GM12878 (cell line): ENCODE results near the gene SPDYC. TPM values are rescaled to one million over a fixed set of nuclear protein-coding genes. Genes with fewer than 3 reads are reported as not detected.

Experiments used
- ATAC-seq: fragments of 200-7000 bp; cut with Tn5 transposase; 3 replicates; pipeline ENCODE4 v1.9.1; 2020; ENCODE audit warnings: mild to moderate bottlenecking, moderate library complexity
- BruUV-seq: library from RNA; stranded (reverse); fragments of 400-500 nt; replicated peaks from 2 replicates; lab custom pipeline; 2021; lab: Mats Ljungman, UMichigan
- CTCF ChIA-PET: fragments of 300-600 bp; sonication (Branson Sonifier 250); formaldehyde crosslinking; extraction: SDS; loops from one replicate; lab custom pipeline; 2021; ENCODE audit warnings: inconsistent platforms; lab: Yijun Ruan, JAX
- POLR2A ChIA-PET: fragments of 350-600 bp; formaldehyde crosslinking; extraction: SDS; loops from one replicate; lab custom pipeline; 2021; ENCODE audit warnings: inconsistent platforms; lab: Charles Lee
- RAD21 ChIA-PET: fragments of 300-600 bp; sonication (Branson Sonifier 250); formaldehyde crosslinking; loops from one replicate; lab custom pipeline; 2023; ENCODE audit warnings: antibody characterized with exemption; ENCODE audit not compliant: unreplicated experiment; lab: Charles Lee
- SMC1A ChIA-PET: fragments of 300-600 bp; sonication (Branson Sonifier 250); formaldehyde crosslinking; loops from one replicate; lab custom pipeline; 2023; ENCODE audit not compliant: unreplicated experiment, uncharacterized antibody; lab: Charles Lee
- DNase-seq: peaks from one replicate; pipeline ENCODE4 v3.0.0-alpha.2; 2011; ENCODE audit warnings: low read depth, low spot score
- FAIRE-seq: peaks from 3 replicates; lab custom pipeline; 2011; peaks lifted over from hg19 to GRCh38; lab: Jason Lieb, UNC
- H2AFZ ChIP-seq: 2 replicates; pipeline ENCODE4 v1.6.0; 2011; ENCODE audit warnings: low read depth, low read length, control low read depth; ENCODE audit not compliant: control insufficient read depth
- H3K27ac ChIP-seq: 2 replicates; pipeline ENCODE4 v1.5.1; 2011; ENCODE audit warnings: control low read depth; ENCODE audit not compliant: control insufficient read depth, insufficient read depth
- H3K27me3 ChIP-seq, 2 experiments: replicated peaks in 1 of 2; 2 replicates each; pipeline versions ENCODE4 v1.6.0 to v1.6.1; 2011; ENCODE audit warnings: low read length in 1 of 2; ENCODE audit not compliant: control insufficient read depth in 2 of 2, insufficient read depth in 2 of 2
- H3K36me3 ChIP-seq, 2 experiments: 2 replicates each; pipeline ENCODE4 v1.5.1; 2011; ENCODE audit warnings: low read length in 1 of 2; ENCODE audit not compliant: control insufficient read depth in 2 of 2, insufficient read depth in 2 of 2
- H3K4me1 ChIP-seq: 2 replicates; pipeline ENCODE4 v1.6.1; 2011; ENCODE audit warnings: mild to moderate bottlenecking, low read length, moderate library complexity, mixed read lengths; ENCODE audit not compliant: control insufficient read depth, insufficient read depth
- H3K4me2 ChIP-seq: 2 replicates; pipeline ENCODE4 v1.6.0; 2011; ENCODE audit warnings: control low read depth; ENCODE audit not compliant: control insufficient read depth, insufficient read depth
- H3K4me3 ChIP-seq: fragments of 200-600 bp; sonication (generic); 2 replicates; pipeline ENCODE4 v1.5.1; 2016
- H3K79me2 ChIP-seq: 2 replicates; pipeline ENCODE4 v1.6.0; 2011; ENCODE audit warnings: low read length; ENCODE audit not compliant: control insufficient read depth, insufficient read depth
- H3K9ac ChIP-seq: 2 replicates; pipeline ENCODE4 v1.8.0; 2011; ENCODE audit warnings: low read length, control low read depth, mixed read lengths; ENCODE audit not compliant: control insufficient read depth, insufficient read depth
- H3K9me3 ChIP-seq: replicated peaks from 3 replicates; pipeline ENCODE4 v1.5.1; 2011; ENCODE audit warnings: mild to moderate bottlenecking, low read length; ENCODE audit not compliant: control insufficient read depth, insufficient read depth
- H4K20me1 ChIP-seq: 2 replicates; pipeline ENCODE4 v1.6.0; 2011; ENCODE audit not compliant: control insufficient read depth, insufficient read depth
- CTCF ChIP-seq, 3 experiments: IDR thresholded peaks in 2 of 3; conservative IDR thresholded peaks in 1 of 3; 2 replicates each; pipeline ENCODE4 v1.5.1; 2011; ENCODE audit warnings: low read depth in 3 of 3, low read length in 3 of 3, mild to moderate bottlenecking in 3 of 3, control low read depth in 2 of 3, moderate library complexity in 2 of 3, inconsistent platforms in 1 of 3, mixed read lengths in 1 of 3; ENCODE audit not compliant: control insufficient read depth in 2 of 3, insufficient read depth in 1 of 3; ENCODE audit errors: extremely low read depth in 1 of 3
- EGR1 ChIP-seq, 2 experiments: IDR thresholded peaks; 1 replicate in 1 of 2; 2 replicates in 1 of 2; pipeline ENCODE4 v1.6.1; 2011 to 2012; ENCODE audit warnings: low read depth in 2 of 2, low read length in 2 of 2, borderline replicate concordance in 1 of 2, mild to moderate bottlenecking in 1 of 2, moderate library complexity in 1 of 2
- HCFC1 ChIP-seq: fragments of 150-350 bp; IDR thresholded peaks from 2 replicates; pipeline ENCODE4 v1.6.1; 2014; ENCODE audit warnings: low read length
- MAX ChIP-seq: IDR thresholded peaks from 2 replicates; pipeline ENCODE4 v1.6.1; 2012; ENCODE audit warnings: low read depth, low read length, improper control_type of control experiment
- MEF2B ChIP-seq: fragments of 450-650 bp; IDR thresholded peaks from 2 replicates; pipeline ENCODE4 v1.6.1; 2018; ENCODE audit warnings: mild to moderate bottlenecking, moderate library complexity; ENCODE audit not compliant: partially characterized antibody, poor library complexity, severe bottlenecking
- NFYB ChIP-seq: IDR thresholded peaks from 2 replicates; pipeline ENCODE4 v1.6.1; 2011; ENCODE audit warnings: low read depth, mild to moderate bottlenecking, low read length, improper control_type of control experiment, moderate library complexity; ENCODE audit not compliant: insufficient read depth
- NR2C1 ChIP-seq: fragments of 450-650 bp; IDR thresholded peaks from 2 replicates; pipeline ENCODE4 v1.6.1; 2017; ENCODE audit warnings: antibody characterized with exemption, mild to moderate bottlenecking, moderate library complexity
- NRF1 ChIP-seq: conservative IDR thresholded peaks from 2 replicates; pipeline ENCODE4 v1.6.1; 2011; ENCODE audit warnings: mild to moderate bottlenecking, low read depth, low read length, improper control_type of control experiment
- PRDM15 ChIP-seq: fragments of 450-650 bp; formaldehyde crosslinking; IDR thresholded peaks from 2 replicates; pipeline ENCODE4 v1.4.0; 2020; ENCODE audit warnings: mild to moderate bottlenecking, moderate library complexity
- RB1 ChIP-seq: fragments of 450-650 bp; formaldehyde crosslinking; IDR thresholded peaks from 2 replicates; pipeline ENCODE4 v1.6.1; 2017; ENCODE audit warnings: mild to moderate bottlenecking, borderline replicate concordance
- RELB ChIP-seq: fragments of 450-650 bp; IDR thresholded peaks from 2 replicates; pipeline ENCODE4 v1.6.1; 2017; ENCODE audit warnings: low read depth, mild to moderate bottlenecking, moderate library complexity
- SMC3 ChIP-seq: IDR thresholded peaks from 2 replicates; pipeline ENCODE4 v1.6.1; 2011; ENCODE audit warnings: low read length, improper control_type of control experiment, borderline replicate concordance
- SUZ12 ChIP-seq: fragments of 200-600 bp; sonication (generic); IDR thresholded peaks from one replicate; pipeline ENCODE4 v1.6.1; 2018; ENCODE audit warnings: antibody characterized with exemption, mild to moderate bottlenecking; ENCODE audit not compliant: unreplicated experiment
- TAF1 ChIP-seq: IDR thresholded peaks from 2 replicates; pipeline ENCODE4 v1.6.1; 2011; ENCODE audit warnings: mild to moderate bottlenecking, low read depth, low read length, borderline replicate concordance
- YY1 ChIP-seq: IDR thresholded peaks from 2 replicates; pipeline ENCODE4 v1.6.1; 2011; ENCODE audit warnings: low read depth, mild to moderate bottlenecking, low read length
- WGBS: methylation state at CpG from one replicate; pipeline ENCODE4 v1.1.6; 2016; ENCODE audit warnings: low lambda C conversion rate; ENCODE audit not compliant: insufficient replicate concordance, insufficient coverage; ENCODE audit errors: missing lambda C conversion rate; 5-methylcytosine and 5-hydroxymethylcytosine counted together
- in situ Hi-C: fragments of 300-500 bp; cut with MboI; formaldehyde crosslinking; loops from 9 replicates; pipeline ENCODE4 v1.14.3; 2018; ENCODE audit warnings: mixed read lengths
- intact Hi-C: fragments of 100-400 bp; cut with micrococcal nuclease; formaldehyde crosslinking; loops from one replicate; pipeline ENCODE4 v1.14.2; 2022; ENCODE audit not compliant: unreplicated experiment
- polyA plus RNA-seq, 11 experiments: library from polyadenylated mRNA; depleted of rRNA in 4 of 11; unstranded in 6 of 11; stranded (reverse) in 5 of 11; fragments of >200 nt; fragmentation: Nextera tagmentation in 4 of 11; fragmentation: Illumina TruSeq in 1 of 11; extraction: Ambion mirVana in 4 of 11; extraction: Trizol in 1 of 11; gene quantifications; 1 replicate in 1 of 11; 2 replicates in 10 of 11; pipeline versions ENCODE4 v1.2.1 to v1.2.3, GENCODE V29; 2011 to 2016; ENCODE audit warnings: inconsistent platforms in 2 of 11, missing spikeins in 2 of 11, low read depth in 1 of 11
- total RNA-seq, 4 experiments: library from RNA; depleted of rRNA in 3 of 4; stranded (reverse); fragments of >200 nt in 3 of 4; fragmentation: Illumina TruSeq in 1 of 4; extraction: Trizol in 1 of 4; gene quantifications; 2 replicates each; pipeline versions ENCODE4 v1.2.1 to v1.2.3, GENCODE V29; 2013 to 2021

The SPDYC gene
- total and polyA plus RNA-seq, 10 of the 15 experiments (the other 5 are each of a cell fraction or from before 2014, with no cell fraction given) = not detected

GRCh38 chr11:65121447-65121864, 48.6 kb upstream of the SPDYC start:
- ChIA-PET POLR2A (interaction anchor here (0.5 to 3.1 kb wide), 23 partner anchors 8 to 807 kb away, joined by 3 to 31 read pairs (median 5); partner anchors contain the start of genes ARL2, CAPN1, CDC42BPG and DPF2), RAD21 (interaction anchor here (0.8 to 3.3 kb wide), 12 partner anchors 10 to 343 kb away, joined by 3 to 34 read pairs (median 6); partner anchors contain the start of genes ARL2, CAPN1, SAC3D1 and SF1), CTCF (interaction anchor here (0.7 to 3.1 kb wide), 20 partner anchors 8 to 334 kb away, joined by 3 to 40 read pairs (median 4); partner anchors contain the start of genes ARL2, CAPN1, CDC42BPG and POLA2), SMC1A (interaction anchor here (0.8 to 3.5 kb wide), 10 partner anchors 10 to 317 kb away, joined by 3 to 15 read pairs (median 6); partner anchors contain the start of genes ARL2, BATF2, CAPN1 and SNX15)
- peaks cover 19% of the 10 kb centered on the region for H3K4me1 ChIP-seq
- TF ChIP-seq HCFC1 (no peak), SMC3 (no peak), MEF2B (no peak), NFYB (no peak), RELB (no peak), PRDM15 (no peak), CTCF (IDR thresholded peaks at IDR 0.05 in 2 of 3, conservative IDR thresholded peaks at IDR 0.05 in 1 of 3; ENCODE audit: control insufficient read depth in 2 of 3, extremely low read depth in 1 of 3, insufficient read depth in 1 of 3, low read depth in 3 of 3, low read length in 3 of 3) (0 out of 6 replicates have a peak, but pooled peaks of 1 of the 3 experiments have one; percentile 1), RB1 (no peak), TAF1 (no peak), YY1 (no peak), SUZ12 (no peak), MAX (0 out of 2 replicates have a peak, but pooled peaks have one; percentile 4), NRF1 (no peak), NR2C1 (peak; percentile 33; the same call in 1 of the 2 replicates), EGR1 (IDR thresholded peaks at IDR 0.05; ENCODE audit: borderline replicate concordance in 1 of 2, low read depth in 2 of 2, low read length in 2 of 2) (no peak)
- no peak overlapping the region for H2AFZ ChIP-seq
- peak; percentile 17 for ATAC-seq
- in situ Hi-C loops = no loop called here
- peak overlapping the region; percentile 97 for H3K9ac ChIP-seq
- no TSS peak for BruUV-seq
- FAIRE-seq = no peak
- DNase-seq = no peak
- H3K79me2 ChIP-seq = peaks cover 49% of the 10 kb centered on the region
- H3K36me3 ChIP-seq = peaks cover 14 to 33% of the 10 kb centered on the region in 2 experiments
- peak overlapping the region; percentile 85 for H3K4me3 ChIP-seq
- no peaks in the 10 kb centered on the region for H3K27me3 ChIP-seq
- intact Hi-C loops = no loop called here
- H3K27ac ChIP-seq = peak overlapping the region; percentile 80
- no peaks in the 10 kb centered on the region for H3K9me3 ChIP-seq
- H3K4me2 ChIP-seq = peak overlapping the region; percentile 79
- WGBS = 2% methylated on average over 22 of the region's 22 CpGs
- H4K20me1 ChIP-seq = no peaks in the 10 kb centered on the region
